LNCAP (cell line): Measurements from ENCODE around the gene NEURL1B.

ENCODE experiments used
- TF ChIP-seq, protein P1 (sequence below): fragments of 450-650 bp; IDR thresholded peaks from 2 replicates; pipeline ENCODE4 v1.5.1; 2017; ENCODE audit warnings: mild to moderate bottlenecking

The NEURL1B gene

DNA sequence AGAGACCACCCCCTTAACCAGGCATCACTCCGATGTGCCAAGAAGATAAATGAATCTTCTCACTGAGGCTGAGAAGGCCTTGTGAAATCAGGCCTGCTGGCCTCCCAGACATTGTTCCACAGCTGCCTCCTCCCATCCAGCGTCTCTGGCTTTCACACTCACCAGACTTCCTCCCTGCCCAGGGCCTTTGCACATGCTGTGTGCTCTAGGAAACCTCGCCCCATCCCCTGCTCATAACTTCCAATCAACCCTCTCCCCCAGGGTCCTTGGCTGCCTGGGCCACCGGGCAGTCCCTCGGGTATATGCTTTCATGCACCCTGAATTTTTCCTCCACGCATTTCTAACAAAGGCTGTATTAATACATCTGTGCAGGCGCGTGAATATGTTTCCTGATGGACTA is 71.5 kb downstream of the NEURL1B start:
- TF ChIP-seq, protein P1, sequence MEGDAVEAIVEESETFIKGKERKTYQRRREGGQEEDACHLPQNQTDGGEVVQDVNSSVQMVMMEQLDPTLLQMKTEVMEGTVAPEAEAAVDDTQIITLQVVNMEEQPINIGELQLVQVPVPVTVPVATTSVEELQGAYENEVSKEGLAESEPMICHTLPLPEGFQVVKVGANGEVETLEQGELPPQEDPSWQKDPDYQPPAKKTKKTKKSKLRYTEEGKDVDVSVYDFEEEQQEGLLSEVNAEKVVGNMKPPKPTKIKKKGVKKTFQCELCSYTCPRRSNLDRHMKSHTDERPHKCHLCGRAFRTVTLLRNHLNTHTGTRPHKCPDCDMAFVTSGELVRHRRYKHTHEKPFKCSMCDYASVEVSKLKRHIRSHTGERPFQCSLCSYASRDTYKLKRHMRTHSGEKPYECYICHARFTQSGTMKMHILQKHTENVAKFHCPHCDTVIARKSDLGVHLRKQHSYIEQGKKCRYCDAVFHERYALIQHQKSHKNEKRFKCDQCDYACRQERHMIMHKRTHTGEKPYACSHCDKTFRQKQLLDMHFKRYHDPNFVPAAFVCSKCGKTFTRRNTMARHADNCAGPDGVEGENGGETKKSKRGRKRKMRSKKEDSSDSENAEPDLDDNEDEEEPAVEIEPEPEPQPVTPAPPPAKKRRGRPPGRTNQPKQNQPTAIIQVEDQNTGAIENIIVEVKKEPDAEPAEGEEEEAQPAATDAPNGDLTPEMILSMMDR = no peak

DNA sequence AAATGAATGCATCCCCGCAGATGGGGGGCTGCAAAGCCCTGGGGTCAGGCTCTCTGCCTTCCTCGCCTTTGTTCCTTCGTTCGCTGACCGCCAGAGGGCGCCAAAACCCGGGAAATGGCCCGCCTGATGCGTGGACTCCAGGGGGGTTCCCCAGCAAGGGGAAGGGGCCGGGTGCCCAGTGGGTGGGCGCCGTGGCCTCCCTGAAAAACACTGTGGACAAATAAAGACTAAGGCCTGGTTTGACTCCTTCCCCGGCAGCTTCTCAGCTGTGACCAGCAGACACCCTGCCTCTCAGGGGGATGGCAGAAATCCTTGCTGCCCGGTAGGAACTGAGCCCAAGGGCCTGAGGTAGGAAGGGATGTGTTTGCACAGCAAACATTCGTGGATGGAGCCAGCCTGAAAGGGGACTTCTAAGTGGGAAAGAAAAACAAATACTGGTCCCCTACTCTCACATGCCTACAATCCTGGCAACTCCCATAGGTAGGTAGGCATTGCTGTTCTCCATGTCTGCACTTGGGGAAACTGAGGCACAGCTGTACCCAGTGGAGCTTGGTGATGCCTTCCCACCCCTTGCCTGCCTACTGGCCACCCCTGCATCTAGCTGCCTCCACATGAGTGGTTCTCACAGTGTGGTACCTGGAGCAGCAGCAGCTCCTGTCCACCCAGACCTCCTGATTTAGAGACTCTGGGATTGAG is 72.2 kb downstream of the NEURL1B start:
- TF ChIP-seq, protein P1 = peak; percentile 94

DNA sequence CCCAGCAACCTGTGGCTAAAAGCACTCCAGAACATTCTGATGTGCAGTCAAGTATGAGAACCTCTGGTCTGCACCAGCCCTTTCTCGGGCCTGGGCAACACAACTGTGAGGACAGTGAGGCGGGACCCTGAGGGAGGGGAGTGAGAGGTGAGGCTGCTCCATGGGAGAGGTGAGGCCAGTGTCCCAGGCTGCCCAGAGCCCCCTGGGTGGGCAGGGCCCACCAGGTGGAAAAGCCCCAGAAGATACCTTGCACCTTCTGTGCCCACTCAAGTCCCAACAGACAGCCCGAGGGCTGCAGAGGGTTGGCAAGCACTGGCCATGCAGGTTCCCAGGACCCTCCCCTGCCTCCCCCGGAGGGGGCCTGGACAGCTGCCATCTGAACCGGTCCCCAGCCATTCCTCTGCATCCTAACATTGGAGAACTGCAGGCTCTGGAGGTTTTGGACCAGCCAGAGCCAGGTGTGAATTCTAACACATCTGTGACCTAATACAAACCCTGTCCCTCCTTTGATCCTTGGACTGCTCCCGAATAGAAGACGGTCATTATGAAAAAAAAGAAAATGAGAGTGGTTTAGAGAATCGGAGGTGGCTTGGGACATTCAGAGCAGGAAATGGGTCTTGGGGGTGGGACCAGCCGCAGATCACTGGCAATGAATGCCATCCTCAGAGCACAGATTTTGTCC is 72.9 kb downstream of the NEURL1B start:
- TF ChIP-seq, protein P1 = no peak

DNA sequence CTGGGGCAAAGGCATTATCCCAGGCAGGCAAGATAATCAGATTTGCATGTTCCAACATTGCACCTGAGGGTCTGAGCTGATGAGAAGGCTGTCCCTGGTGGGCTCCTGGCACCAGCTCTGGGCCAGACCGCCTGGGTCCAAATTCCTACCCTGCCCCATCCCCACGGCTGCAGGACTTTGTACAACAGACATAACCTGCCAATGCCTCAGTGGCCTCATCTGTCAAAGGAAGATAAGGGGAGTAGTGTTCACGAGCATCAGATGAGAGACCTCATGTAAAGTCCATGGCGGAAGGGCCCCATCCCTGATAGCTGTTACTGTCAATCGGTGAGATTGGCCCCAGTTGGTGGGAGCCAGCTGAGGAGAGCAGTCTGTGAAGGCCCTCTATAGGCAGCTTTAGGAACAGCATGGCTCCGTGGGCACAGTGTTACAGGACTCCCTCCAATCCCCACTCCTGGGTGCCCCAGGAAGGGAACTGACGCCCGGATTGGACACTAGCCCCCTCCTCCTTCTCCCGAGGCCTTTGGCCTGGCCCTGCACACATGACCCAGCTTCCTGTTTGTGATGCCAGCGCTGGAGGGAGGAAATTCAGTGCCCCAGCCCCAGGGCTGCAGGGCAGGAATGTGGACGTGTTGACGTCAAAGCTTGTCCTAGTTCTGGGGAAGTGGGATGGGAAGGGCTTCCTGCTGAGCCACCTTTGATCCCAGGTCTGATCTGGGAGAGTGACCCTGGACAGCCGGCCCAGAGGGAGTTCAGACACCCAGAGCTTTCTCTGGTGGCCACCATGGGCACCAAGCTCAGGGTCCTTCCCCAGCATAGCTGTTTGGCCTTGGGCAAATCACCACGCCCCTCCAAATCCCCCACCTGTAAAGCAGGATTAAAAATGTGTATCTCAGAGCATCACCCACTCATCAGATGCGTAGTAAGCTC is 73.7 kb downstream of the NEURL1B start:
- TF ChIP-seq, protein P1 = peak; percentile 88

DNA sequence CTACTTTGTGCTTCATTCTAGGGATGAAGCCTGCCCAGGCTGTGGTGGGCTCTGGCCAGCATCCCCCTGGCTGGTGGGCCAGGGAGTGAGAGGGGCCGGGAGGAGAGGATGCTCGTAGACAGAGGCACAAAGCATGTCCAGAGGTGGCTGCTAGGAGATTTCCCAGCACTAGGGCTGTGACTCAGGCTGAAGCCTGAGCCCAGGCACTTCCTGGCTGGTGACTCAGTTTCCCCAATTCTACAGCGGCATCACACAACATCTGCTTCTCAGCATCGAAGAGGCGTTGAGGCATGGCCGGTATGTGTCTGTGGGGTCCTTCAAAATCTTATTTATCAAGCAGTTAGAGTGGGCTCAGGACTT is 74.3 kb downstream of the NEURL1B start:
- TF ChIP-seq, protein P1 = no peak

DNA sequence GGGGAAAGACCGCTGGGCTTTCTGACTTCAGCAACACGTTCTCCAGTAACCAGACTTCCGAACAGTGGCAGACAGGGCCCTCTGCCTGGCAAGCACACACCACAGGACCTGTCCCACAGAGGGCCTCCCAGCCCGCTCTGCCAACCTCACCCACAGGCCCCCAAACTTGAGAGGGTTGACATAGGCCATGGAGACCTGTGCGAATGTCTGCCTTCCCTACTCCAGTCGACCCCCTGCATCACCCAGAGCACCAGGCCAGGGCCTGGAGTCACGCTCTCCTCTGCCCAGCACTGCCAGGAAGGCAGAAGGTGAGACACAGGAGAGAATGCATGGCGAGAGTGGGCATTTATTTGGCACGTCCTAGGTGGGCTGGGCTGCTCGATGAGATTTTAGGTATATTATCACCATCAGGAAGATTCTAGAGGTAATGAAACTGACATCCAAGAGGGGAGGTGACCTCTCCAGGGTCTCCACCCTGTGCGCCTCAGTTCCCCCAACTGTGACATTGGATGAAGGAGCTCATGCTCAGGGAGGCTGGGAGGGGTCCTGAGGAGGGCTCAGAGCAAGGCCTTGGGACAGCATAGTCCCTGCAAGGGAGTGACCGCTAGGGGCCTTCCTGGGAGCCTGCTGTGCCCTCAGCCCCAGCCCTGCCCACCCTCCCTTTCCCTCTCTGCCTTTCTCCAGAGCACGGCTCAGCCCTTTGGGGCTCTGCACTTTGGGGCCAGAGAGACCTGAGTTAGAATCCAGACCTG is 75.0 kb downstream of the NEURL1B start:
- TF ChIP-seq, protein P1 = no peak

DNA sequence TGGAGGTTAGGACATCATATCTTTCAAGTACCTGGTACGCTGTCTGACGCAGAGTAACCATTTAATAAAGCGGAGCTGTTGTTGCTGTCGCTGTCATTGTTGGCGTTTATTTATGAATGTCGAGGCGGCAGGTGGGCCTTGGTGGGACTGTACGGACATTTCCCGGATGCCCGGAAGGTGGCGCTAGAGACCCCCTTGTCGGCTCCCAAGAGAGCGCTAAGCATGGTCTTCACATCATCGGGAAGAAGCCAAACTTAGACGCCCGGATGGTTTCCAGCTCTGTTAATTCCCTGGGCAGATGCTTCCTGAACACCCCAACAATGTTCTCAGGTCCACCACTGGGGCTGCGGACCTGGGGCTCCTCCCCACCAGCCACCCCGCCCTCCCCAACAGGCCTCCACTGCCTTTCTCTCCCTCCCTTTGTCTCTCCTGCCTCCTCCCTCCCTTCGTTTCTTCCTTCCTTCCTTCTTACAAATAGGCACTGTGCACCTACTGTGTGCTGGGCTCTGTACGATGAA is 75.8 kb downstream of the NEURL1B start:
- TF ChIP-seq, protein P1 = peak; percentile 83
